GM12891 (cell line): Measurements from ENCODE around the gene CALY.

Source experiments
- DNase-seq: peaks from one replicate; pipeline ENCODE4 v3.0.0; 2011; ENCODE audit warnings: low spot score; ENCODE audit not compliant: insufficient read length
- FAIRE-seq: peaks from 2 replicates; lab custom pipeline; 2011; peaks lifted over from hg19 to GRCh38; lab: Jason Lieb, UNC
- PAX5 ChIP-seq: IDR thresholded peaks from 2 replicates; pipeline ENCODE4 v1.6.1; 2011; ENCODE audit warnings: low read length, moderate library complexity, mild to moderate bottlenecking; ENCODE audit not compliant: insufficient read depth, severe bottlenecking
- POLR2A ChIP-seq: IDR thresholded peaks from 2 replicates; pipeline ENCODE4 v1.6.1; 2011; ENCODE audit warnings: low read depth, low read length, control low read depth
- POLR2AphosphoS5 ChIP-seq: IDR thresholded peaks from 2 replicates; pipeline ENCODE4 v1.6.1; 2011; ENCODE audit warnings: low read depth, low read length, control low read depth
- POU2F2 ChIP-seq: IDR thresholded peaks from 2 replicates; pipeline ENCODE4 v1.6.1; 2011; ENCODE audit warnings: low read depth, mild to moderate bottlenecking, control low read depth, low read length, moderate library complexity
- SPI1 ChIP-seq: IDR thresholded peaks from 2 replicates; pipeline ENCODE4 v1.6.1; 2011; ENCODE audit warnings: low read depth, low read length, control low read depth
- TAF1 ChIP-seq: IDR thresholded peaks from 2 replicates; pipeline ENCODE4 v1.6.1; 2011; ENCODE audit warnings: low read depth, low read length, control low read depth

CALY gene

GRCh38 chr10:133292919-133293809 lies 43.5 kb downstream of the CALY start:
- FAIRE-seq (no peak), DNase-seq (no peak)
- TF ChIP-seq PAX5 (no peak), SPI1 (no peak)

GRCh38 chr10:133289761-133290160 lies 46.9 kb downstream of the CALY start:
- DNase-seq: no peak
- TF ChIP-seq PAX5: no peak
- FAIRE-seq: no peak

GRCh38 chr10:133287832-133288500 lies 48.7 kb downstream of the CALY start:
- FAIRE-seq (no peak), DNase-seq (no peak)
- TF ChIP-seq PAX5: no peak
- no peak for TF ChIP-seq POU2F2

GRCh38 chr10:133286366-133286765 lies 50.3 kb downstream of the CALY start:
- TF ChIP-seq POU2F2 (no peak), POLR2A (no peak), PAX5 (no peak), TAF1 (no peak), SPI1 (no peak), POLR2AphosphoS5 (no peak)
- FAIRE-seq (no peak), DNase-seq (no peak)

- no peak for DNase-seq
- FAIRE-seq: no peak
- TF ChIP-seq POU2F2: no peak
- no peak for TF ChIP-seq PAX5
- no peak for TF ChIP-seq SPI1
- TF ChIP-seq POLR2AphosphoS5: no peak
- no peak for TF ChIP-seq POLR2A
- no peak for TF ChIP-seq TAF1
These were observed 51.5 kb downstream of the CALY start for GRCh38 chr10:133285217-133285616.

- FAIRE-seq: no peak
- DNase-seq: no peak
- TF ChIP-seq POU2F2 (no peak), PAX5 (no peak), POLR2A (no peak), POLR2AphosphoS5 (no peak)
These were observed 52.8 kb downstream of the CALY start for GRCh38 chr10:133283931-133284330.

- FAIRE-seq (no peak), DNase-seq (no peak)
- TF ChIP-seq POLR2AphosphoS5 (no peak), SPI1 (no peak), PAX5 (no peak), POLR2A (no peak), TAF1 (no peak), POU2F2 (no peak)
These were observed 53.8 kb downstream of the CALY start for GRCh38 chr10:133282846-133283390.

GRCh38 chr10:133281628-133282372 lies 54.9 kb downstream of the CALY start:
- TF ChIP-seq POU2F2 (no peak), TAF1 (no peak)
- no peak for FAIRE-seq

GRCh38 chr10:133281084-133281483 lies 55.6 kb downstream of the CALY start:
- FAIRE-seq (no peak), DNase-seq (no peak)
- TF ChIP-seq POU2F2 (no peak), TAF1 (no peak), POLR2A (no peak), POLR2AphosphoS5 (no peak), PAX5 (no peak), SPI1 (no peak)

More at GRCh38 chr10:133281628-133282372, 54.9 kb downstream of the CALY start:
- no peak for DNase-seq

GRCh38 chr10:133280391-133281059 lies 56.2 kb downstream of the CALY start:
- FAIRE-seq: no peak
- DNase-seq: no peak
- TF ChIP-seq POLR2A (no peak), POLR2AphosphoS5 (no peak), POU2F2 (no peak), TAF1 (no peak), SPI1 (no peak), PAX5 (no peak)
